ENCODE measurements around the gene NLRP1. TPM values are rescaled to one million over a fixed set of nuclear protein-coding genes. Genes with fewer than 3 reads are reported as not detected.

The NLRP1 gene
- 145 TPM for total RNA-seq (2013)
- polyA plus RNA-seq (100 to 1,000 TPM in 1 of 3 donors, 10 to 100 TPM in 2; 13.2 to 388 (median 17.3) TPM), polyA minus RNA-seq (80.1 and 83.9 TPM in 2 replicates), total RNA-seq (70.7 to 412 (median 276) reads per million in 11 experiments)

DNA sequence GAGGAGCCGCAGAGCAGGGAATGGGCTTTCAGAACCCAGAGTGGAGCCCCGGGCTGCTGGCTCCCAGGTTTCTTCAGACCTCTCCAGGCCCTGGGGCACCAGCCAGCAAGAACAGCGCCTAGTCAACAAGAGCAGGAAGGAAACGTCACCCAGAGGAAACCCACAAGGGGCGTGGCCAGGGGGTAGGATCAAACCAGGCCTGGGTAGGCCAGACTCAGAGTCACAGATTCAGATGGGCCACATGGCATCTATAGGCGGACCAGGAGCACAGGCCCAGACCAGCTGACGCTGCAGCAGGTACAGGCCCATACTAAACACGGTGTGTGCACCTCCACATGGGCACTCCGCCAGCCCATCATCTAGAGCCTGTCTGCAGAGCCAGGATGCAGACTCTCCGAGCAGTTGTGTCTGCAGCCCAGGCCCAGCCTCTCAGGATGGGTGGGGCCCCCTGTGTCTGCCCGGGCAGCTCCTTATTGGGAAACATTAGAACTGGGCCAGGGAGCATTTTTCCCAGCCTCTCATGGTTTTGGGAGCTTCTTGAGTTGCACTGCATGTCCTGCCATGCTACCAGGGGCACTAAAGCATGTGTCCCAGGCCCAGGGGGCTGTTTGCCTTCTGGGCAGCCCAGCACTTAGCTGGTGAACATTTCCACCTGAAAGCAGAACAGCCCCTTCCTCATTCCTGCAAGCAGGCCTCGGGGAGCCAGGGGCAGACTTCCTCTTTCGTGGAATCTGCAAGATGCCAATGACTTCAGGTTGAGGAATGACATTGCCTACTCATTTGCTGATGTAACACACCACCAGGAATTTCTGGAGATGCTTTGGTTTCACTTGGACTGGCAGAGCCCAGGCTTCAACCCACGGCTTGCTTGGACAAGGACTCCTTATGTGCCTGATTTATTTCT is at the start of gene NLRP1:
NLRP1 (minus strand) TSS at position 127 of the 904 bp plus-strand sequence. CDS start 552 bp downstream, outside the sequence.
- Mint-ChIP-seq H3K27ac (peak within 1 kb of the TSS; percentile 95 to 99 (median 97)), H3K27me3 (ENCODE audit: low read depth in 3 of 3) (peaks cover 2 to 11% (median 10%) of the 10 kb centered on the region in 3 donors), H3K9me3 (no peaks in the 10 kb centered on the region), H3K36me3 (peaks cover 24 to 28% of the 10 kb centered on the region in 2 donors), H3K4me1 (peaks cover 66% of the 10 kb centered on the region), H3K4me3 (peak within 1 kb of the TSS; percentile 96)
- H3K9me3 ChIP-seq (replicated peaks in 1 of 2; ENCODE audit: control insufficient read depth in 1 of 2, insufficient read depth in 1 of 2, low read length in 2 of 2) = no peaks in the 10 kb centered on the region
- peak within 1 kb of the TSS; percentile 91 for H3K9ac ChIP-seq (ENCODE audit: insufficient read depth, low read length, poor library complexity, severe bottlenecking)
- peak within 1 kb of the TSS; percentile 66 to 100 (median 98) for H3K4me3 ChIP-seq (replicated peaks in 1 of 3; ENCODE audit: low read depth in 2 of 3, low read length in 3 of 3)
- 3% methylated on average over 14 of the region's 14 CpGs for WGBS (ENCODE audit: insufficient coverage)
- H3K4me2 ChIP-seq (replicated peaks; ENCODE audit: extremely low read depth, low read length, poor library complexity, severe bottlenecking) = peak within 1 kb of the TSS; percentile 98
- H3K27me3 ChIP-seq (ENCODE audit: control insufficient read depth in 2 of 2, insufficient read depth in 2 of 2, low read length in 2 of 2) = peaks cover 0 to 3% of the 10 kb centered on the region in 2 donors
- H3K36me3 ChIP-seq (replicated peaks in 1 of 2; ENCODE audit: control insufficient read depth in 1 of 2, insufficient read depth in 2 of 2, low read length in 2 of 2) = peaks cover 15 to 23% of the 10 kb centered on the region in 2 donors
- peaks cover 44% of the 10 kb centered on the region for H3K79me2 ChIP-seq (ENCODE audit: insufficient read depth, low read length)
- peak within 1 kb of the TSS; percentile 87 to 96 for H3K27ac ChIP-seq (ENCODE audit: low read depth in 1 of 2, low read length in 2 of 2)
- TF ChIP-seq, protein P1, sequence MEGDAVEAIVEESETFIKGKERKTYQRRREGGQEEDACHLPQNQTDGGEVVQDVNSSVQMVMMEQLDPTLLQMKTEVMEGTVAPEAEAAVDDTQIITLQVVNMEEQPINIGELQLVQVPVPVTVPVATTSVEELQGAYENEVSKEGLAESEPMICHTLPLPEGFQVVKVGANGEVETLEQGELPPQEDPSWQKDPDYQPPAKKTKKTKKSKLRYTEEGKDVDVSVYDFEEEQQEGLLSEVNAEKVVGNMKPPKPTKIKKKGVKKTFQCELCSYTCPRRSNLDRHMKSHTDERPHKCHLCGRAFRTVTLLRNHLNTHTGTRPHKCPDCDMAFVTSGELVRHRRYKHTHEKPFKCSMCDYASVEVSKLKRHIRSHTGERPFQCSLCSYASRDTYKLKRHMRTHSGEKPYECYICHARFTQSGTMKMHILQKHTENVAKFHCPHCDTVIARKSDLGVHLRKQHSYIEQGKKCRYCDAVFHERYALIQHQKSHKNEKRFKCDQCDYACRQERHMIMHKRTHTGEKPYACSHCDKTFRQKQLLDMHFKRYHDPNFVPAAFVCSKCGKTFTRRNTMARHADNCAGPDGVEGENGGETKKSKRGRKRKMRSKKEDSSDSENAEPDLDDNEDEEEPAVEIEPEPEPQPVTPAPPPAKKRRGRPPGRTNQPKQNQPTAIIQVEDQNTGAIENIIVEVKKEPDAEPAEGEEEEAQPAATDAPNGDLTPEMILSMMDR (IDR thresholded peaks at IDR 0.05) = no peak
- peak; percentile 89 to 93 (median 93) for DNase-seq
- intact Hi-C loops (cut with micrococcal nuclease) = loop anchor here in 1 of 2 donors (5.0 kb wide), 2 partner anchors 838 to 858 kb away; partner anchors contain the start of gene PIMREG
- peaks cover 61 to 73% of the 10 kb centered on the region in 2 donors for H3K4me1 ChIP-seq (ENCODE audit: control insufficient read depth in 1 of 2, insufficient read depth in 2 of 2, low read length in 2 of 2)
- peak within 1 kb of the TSS; percentile 68 for H2AFZ ChIP-seq (ENCODE audit: insufficient read depth, low read depth, low read length, poor library complexity, severe bottlenecking)
- H4K20me1 ChIP-seq (ENCODE audit: insufficient read depth, low read length) = peaks cover 45% of the 10 kb centered on the region

DNA sequence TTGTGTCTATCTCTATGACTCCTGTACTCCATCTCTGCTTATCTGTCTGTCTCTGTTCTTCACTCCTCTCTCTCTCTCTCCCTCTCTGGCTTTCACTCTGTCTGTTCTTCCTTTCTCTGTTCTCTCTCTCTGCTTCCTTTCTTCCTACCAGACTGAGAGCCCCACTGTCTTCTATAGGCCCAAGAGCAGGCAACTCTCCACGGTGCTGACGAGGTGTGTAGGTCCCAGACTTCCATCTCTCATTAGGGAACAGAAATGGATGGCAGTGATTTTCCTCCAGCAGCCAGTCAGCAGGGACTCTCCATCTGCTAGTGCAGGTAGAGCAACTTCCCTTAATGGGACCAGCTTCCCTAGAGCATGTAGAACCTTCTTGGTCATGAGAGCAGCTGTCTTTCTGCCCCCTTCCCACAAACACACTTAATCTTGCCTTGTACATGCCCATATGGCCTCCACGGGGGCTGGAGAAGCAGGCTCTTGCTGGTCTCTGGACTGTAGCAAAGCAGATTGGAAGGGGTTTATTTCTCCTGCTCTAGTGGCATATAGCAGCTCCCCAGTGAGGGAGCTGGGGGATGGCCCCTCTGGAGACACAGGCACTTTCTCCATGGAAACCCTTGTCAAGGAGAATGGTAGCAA is 47.8 kb upstream of the NLRP1 start:
- Mint-ChIP-seq H3K27me3 (ENCODE audit: low read depth in 3 of 3) (peaks cover 22 to 39% (median 24%) of the 10 kb centered on the region in 3 donors), H3K27ac (no peak overlapping the region), H3K4me1 (no peaks in the 10 kb centered on the region), H3K4me3 (no peak overlapping the region), H3K36me3 (no peaks in the 10 kb centered on the region), H3K9me3 (peaks cover 0 to 3% (median 0%) of the 10 kb centered on the region in 7 donors)
- no CpG with 5 or more reads among the region's 3 CpGs for WGBS (ENCODE audit: insufficient coverage)
- H3K36me3 ChIP-seq (replicated peaks in 1 of 2; ENCODE audit: control insufficient read depth in 1 of 2, insufficient read depth in 2 of 2, low read length in 2 of 2) = no peaks in the 10 kb centered on the region
- intact Hi-C loops (cut with micrococcal nuclease) = no loop called here
- no peak overlapping the region for H3K4me3 ChIP-seq (replicated peaks in 1 of 3; ENCODE audit: low read depth in 2 of 3, low read length in 3 of 3)
- H4K20me1 ChIP-seq (ENCODE audit: insufficient read depth, low read length) = no peaks in the 10 kb centered on the region
- H3K4me1 ChIP-seq (ENCODE audit: control insufficient read depth in 1 of 2, insufficient read depth in 2 of 2, low read length in 2 of 2) = no peaks in the 10 kb centered on the region
- peaks cover 4 to 7% of the 10 kb centered on the region in 2 donors for H3K27me3 ChIP-seq (ENCODE audit: control insufficient read depth in 2 of 2, insufficient read depth in 2 of 2, low read length in 2 of 2)
- no peaks in the 10 kb centered on the region for H3K79me2 ChIP-seq (ENCODE audit: insufficient read depth, low read length)
- no peak overlapping the region for H3K9ac ChIP-seq (ENCODE audit: insufficient read depth, low read length, poor library complexity, severe bottlenecking)
- DNase-seq = no peak
- H2AFZ ChIP-seq (ENCODE audit: insufficient read depth, low read depth, low read length, poor library complexity, severe bottlenecking) = no peak overlapping the region
- no peak overlapping the region for H3K4me2 ChIP-seq (replicated peaks; ENCODE audit: extremely low read depth, low read length, poor library complexity, severe bottlenecking)
- H3K9me3 ChIP-seq (replicated peaks in 1 of 2; ENCODE audit: control insufficient read depth in 1 of 2, insufficient read depth in 1 of 2, low read length in 2 of 2) = no peaks in the 10 kb centered on the region
- no peak overlapping the region for H3K27ac ChIP-seq (ENCODE audit: low read depth in 1 of 2, low read length in 2 of 2)
- TF ChIP-seq, protein P1 (IDR thresholded peaks at IDR 0.05) = no peak

Measured in CD14-positive monocyte (primary cell).